Lower leg skin (tissue), 3 donors: ENCODE results near the gene PHETA1.

Source experiments
- POLR2A ChIP-seq, 2 donors: fragments of 450-650 bp; IDR thresholded peaks; one replicate each; pipeline ENCODE4 v1.6.1; 2016 to 2017; ENCODE audit warnings: antibody characterized with exemption in 2 of 2, mild to moderate bottlenecking in 1 of 2, moderate library complexity in 1 of 2
- TF ChIP-seq, protein P1 (sequence below), 3 donors: fragments of 450-650 bp; IDR thresholded peaks; one replicate each; pipeline ENCODE4 v1.5.1; 2016; ENCODE audit warnings: antibody characterized with exemption in 3 of 3, mild to moderate bottlenecking in 3 of 3, moderate library complexity in 2 of 3

DNA sequence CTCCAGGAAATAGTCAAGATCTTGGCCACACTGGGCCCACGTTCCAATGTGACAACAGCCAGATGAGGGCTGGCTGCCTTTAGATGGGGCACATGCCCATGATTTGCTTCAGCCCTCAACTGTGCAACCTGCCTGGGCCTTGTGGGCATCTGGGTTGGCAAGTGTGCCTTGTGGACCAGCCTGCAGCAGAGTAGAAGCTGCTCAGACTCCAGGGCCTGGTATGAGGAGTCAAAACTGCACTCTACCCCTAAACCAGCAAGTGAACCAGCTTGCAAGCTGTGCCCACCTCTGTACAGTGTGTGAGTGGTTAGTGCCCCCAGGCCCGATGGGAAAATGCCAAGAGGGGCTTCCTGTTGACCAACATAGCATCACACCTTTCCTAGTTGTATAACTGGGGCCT is 17.9 kb downstream of the PHETA1 start:
- TF ChIP-seq, protein P1, sequence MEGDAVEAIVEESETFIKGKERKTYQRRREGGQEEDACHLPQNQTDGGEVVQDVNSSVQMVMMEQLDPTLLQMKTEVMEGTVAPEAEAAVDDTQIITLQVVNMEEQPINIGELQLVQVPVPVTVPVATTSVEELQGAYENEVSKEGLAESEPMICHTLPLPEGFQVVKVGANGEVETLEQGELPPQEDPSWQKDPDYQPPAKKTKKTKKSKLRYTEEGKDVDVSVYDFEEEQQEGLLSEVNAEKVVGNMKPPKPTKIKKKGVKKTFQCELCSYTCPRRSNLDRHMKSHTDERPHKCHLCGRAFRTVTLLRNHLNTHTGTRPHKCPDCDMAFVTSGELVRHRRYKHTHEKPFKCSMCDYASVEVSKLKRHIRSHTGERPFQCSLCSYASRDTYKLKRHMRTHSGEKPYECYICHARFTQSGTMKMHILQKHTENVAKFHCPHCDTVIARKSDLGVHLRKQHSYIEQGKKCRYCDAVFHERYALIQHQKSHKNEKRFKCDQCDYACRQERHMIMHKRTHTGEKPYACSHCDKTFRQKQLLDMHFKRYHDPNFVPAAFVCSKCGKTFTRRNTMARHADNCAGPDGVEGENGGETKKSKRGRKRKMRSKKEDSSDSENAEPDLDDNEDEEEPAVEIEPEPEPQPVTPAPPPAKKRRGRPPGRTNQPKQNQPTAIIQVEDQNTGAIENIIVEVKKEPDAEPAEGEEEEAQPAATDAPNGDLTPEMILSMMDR (IDR thresholded peaks at IDR 0.05) = no peak
- no peak for TF ChIP-seq POLR2A (IDR thresholded peaks at IDR 0.05)
